Cortex of kidney (tissue), 1 donor: ENCODE measurements around the gene IRF3.

Source experiments
- DNase-seq: peaks from one replicate; lab custom pipeline; 2025; lab: John Stamatoyannopoulos, UW

The IRF3 gene

GRCh38 chr19:49687150-49687549 lies 21.5 kb upstream of the IRF3 start:
- DNase-seq, result no peak

- DNase-seq, result no peak
Observed at GRCh38 chr19:49686503-49687088, 20.9 kb upstream of the IRF3 start.

GRCh38 chr19:49685845-49686332 lies 20.2 kb upstream of the IRF3 start:
- no peak for DNase-seq

DNA sequence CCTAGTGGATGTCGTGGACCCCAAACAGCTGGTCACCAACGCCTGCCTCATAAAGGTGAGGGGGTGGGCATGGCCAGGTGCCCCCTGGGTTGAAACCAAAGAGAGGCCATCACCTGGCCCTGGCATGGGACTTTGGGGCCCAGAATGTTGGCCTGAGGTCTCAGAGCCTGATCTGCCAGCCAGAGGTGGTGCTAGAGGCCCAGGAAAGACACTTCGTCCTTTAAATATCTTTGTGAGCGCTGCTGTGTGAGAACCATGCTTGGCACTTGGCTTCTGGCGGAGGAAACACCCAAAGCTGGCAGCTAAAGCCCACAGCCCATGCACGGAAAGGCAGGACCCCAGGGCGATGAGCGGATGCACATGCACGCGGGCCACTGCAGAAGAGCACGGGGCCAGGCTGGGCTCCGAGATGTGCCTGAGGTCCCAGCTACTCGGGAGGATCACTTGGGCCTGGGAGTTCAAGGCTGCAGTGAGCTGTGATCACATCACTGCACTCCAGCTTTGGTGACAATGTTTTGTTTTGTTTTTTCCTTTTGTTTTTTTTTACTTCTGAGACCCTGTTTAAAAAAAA lies 19.4 kb upstream of the IRF3 start:
- DNase-seq, result no peak

DNA sequence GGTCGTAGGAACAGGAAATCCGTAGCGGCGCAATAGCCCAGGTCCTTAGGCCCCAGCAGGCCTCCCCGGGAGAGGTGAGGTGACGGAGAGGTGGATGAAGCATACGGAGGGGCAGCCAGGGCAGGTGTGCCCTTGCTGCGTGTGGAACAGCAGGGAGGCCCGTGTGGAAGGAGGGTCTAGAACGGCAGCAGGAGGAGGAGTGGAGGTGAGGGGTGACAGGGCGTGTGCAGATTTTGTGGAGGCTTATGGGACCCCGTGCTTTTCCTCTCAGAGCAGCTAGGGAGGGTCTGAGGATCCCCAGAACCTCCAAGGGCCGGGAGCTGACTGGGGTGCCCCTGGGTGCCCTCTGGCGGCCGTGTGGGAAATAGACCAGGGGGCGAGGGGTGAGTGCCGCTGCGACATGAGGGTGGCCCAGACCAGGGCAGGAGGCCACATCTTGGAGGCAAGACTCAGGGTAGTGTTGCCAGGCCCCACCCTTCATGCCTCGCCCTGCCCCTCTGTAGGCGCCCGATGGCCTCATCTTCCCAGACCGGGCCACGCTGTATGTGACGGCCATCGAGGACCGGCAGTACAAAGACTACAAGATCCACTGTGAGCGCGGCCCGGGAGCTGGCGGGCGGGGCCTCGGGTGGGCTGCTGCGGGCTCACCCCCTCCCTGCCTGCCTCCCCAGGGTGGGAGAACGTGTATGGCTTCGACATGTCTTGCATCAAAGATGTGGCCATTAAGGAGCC lies 18.8 kb upstream of the IRF3 start:
- no peak for DNase-seq

DNA sequence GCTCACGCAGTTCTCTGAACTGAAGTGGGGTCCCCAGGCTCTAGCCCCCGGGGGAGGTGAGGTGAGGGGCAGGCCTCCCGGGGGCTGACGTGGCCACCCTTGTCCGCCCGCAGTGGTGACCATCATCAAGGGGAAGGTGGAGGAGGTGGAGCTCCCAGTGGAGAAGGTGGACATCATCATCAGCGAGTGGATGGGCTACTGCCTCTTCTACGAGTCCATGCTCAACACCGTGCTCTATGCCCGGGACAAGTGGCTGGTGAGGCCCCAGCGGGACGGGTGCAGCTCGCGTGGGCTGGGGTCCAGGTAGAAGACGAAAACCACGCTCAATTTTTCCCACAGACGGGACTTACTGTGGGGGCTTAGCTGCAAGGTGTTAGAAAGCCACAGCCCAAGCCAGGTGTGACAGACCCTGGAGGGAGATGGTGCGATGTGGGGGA lies 18.2 kb upstream of the IRF3 start:
- DNase-seq, result no peak

DNA sequence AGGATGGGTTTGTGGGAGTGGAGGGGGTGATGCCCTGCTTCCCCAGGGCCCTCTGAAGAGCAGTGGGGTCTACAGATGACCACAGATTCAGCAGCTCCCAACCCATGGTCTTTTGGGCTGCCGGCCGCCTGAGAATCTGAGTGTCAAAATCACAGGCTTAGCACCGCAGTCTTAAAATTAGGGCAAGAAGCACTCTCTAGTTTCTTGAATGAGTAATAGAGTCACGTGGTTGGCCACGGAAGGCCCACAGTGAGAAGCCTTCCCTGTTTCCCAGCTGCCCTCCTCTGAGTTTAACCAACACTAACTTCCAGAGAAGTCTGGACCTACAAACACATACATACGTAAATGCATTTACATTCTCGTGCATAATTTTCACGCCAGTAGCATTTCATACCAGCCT lies 16.6 kb upstream of the IRF3 start:
- DNase-seq, result no peak

GRCh38 chr19:49681830-49682229 lies 16.2 kb upstream of the IRF3 start:
- no peak for DNase-seq

GRCh38 chr19:49680421-49681351 lies 15.0 kb upstream of the IRF3 start:
- DNase-seq, result no peak

DNA sequence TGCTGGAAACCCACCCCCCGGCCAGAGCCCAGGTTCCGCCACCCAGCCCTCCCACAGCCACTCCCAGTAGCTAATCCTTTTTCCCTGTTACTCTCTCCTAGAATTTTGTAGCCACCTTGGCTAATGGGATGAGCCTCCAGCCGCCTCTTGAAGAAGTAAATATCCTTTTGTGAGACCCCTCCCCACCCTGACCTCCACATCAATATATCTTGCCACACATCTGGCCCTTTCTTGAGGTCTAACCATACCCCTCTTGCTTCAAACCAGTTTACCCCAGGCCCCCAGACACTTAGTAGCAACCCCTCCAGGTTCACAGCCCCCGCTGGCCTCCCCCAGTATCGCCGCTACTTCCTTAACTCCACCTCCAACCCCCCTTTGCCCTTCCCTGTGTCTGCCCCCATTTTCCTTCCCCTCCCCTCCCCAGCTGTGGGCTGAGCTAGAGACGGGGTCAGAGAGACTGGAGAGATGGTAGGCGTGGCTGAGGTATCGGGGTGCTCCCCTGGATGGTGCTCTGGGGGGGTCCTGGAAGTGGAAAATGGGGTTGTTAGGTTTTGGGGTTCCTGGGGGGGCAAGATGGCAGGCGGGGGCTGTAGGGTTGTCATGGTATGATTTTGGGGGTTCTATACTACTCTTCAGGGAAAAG lies 14.2 kb upstream of the IRF3 start:
- no peak for DNase-seq

GRCh38 chr19:49678985-49679770 lies 13.5 kb upstream of the IRF3 start:
- DNase-seq, result no peak

GRCh38 chr19:49677901-49678674 lies 12.4 kb upstream of the IRF3 start:
- no peak for DNase-seq

- DNase-seq, result no peak
Observed at GRCh38 chr19:49677231-49677900, 11.7 kb upstream of the IRF3 start, which contains the start of gene PRMT1. Gene PRMT1, plus strand, starts transcription at chr19:49677271. Its CDS starts 10 bp downstream, at chr19:49677281.

- DNase-seq, result no peak
Observed at GRCh38 chr19:49676784-49677230, 11.2 kb upstream of the IRF3 start.

GRCh38 chr19:49676136-49676783 lies 10.6 kb upstream of the IRF3 start:
- DNase-seq, result no peak

- no peak for DNase-seq
Observed at GRCh38 chr19:49672131-49672919, 6.7 kb upstream of the IRF3 start.

GRCh38 chr19:49669516-49669915 lies 3.9 kb upstream of the IRF3 start:
- no peak for DNase-seq

DNA sequence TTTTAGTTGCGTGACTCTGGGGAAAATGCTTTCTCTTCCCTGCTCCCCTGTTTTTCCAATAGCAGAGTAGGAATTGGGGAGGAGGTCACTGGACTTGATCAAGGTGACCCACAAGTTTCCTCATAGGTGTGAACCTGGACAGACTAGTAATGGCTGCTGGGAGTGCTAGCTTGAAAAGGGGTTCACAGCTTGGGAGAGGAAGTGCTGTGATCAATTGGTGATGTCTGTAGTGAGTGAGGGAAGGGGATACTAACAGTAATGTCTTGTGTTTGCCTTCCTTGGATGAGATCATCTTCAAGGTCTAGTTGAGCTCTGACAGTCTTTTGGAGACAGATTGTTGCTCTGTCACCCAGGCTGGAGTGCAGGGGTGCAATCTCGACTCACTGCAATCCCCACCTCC lies 1.8 kb upstream of the IRF3 start:
- DNase-seq, result no peak
